Mononuclear cell (primary cell): ENCODE results near the gene SEH1L. TPM values are rescaled to one million over a fixed set of nuclear protein-coding genes. Genes with fewer than 3 reads are reported as not detected.
A peak's percentile ranks its signal among the peaks of the same experiment; 100 is the strongest.
"Not testable (repeated sequence)": the region's sequence is repeated elsewhere in the genome, so short reads cannot be mapped to it uniquely, and the experiment has no call there.

Experiments used
- H3K27me3 ChIP-seq: 2 replicates; pipeline ENCODE4 v1.6.0; 2011; ENCODE audit warnings: low read length, control low read depth; ENCODE audit not compliant: insufficient read depth
- H3K4me1 ChIP-seq: 2 replicates; pipeline ENCODE4 v1.5.1; 2011; ENCODE audit warnings: mild to moderate bottlenecking, low read length, control low read depth; ENCODE audit not compliant: insufficient read depth
- H3K4me3 ChIP-seq: 2 replicates; pipeline ENCODE4 v1.5.1; 2011; ENCODE audit warnings: mild to moderate bottlenecking, low read length, moderate library complexity
- H3K9me3 ChIP-seq: 2 replicates; pipeline ENCODE4 v1.5.1; 2011; ENCODE audit warnings: low read depth, mild to moderate bottlenecking, control low read depth, low read length
- total RNA-seq: library from RNA; depleted of rRNA; stranded (reverse); fragments of >200 nt; gene quantifications from one replicate; pipeline ENCODE4 v1.2.3, GENCODE V29; 2012

Gene SEH1L
- total RNA-seq, 1 donor: 17.1 TPM

- Histone ChIP-seq H3K4me3 (no peak overlapping the region), H3K27me3 (no peaks in the 10 kb centered on the region), H3K9me3 (no peaks in the 10 kb centered on the region), H3K4me1 (peaks cover 4% of the 10 kb centered on the region)
Observed at GRCh38 chr18:12968619-12969018, 20.8 kb downstream of the SEH1L start.

- Histone ChIP-seq H3K4me3 (no peak overlapping the region), H3K9me3 (no peaks in the 10 kb centered on the region), H3K4me1 (no peaks in the 10 kb centered on the region), H3K27me3 (no peaks in the 10 kb centered on the region)
Observed at GRCh38 chr18:12973562-12974213, 25.9 kb downstream of the SEH1L start.

DNA sequence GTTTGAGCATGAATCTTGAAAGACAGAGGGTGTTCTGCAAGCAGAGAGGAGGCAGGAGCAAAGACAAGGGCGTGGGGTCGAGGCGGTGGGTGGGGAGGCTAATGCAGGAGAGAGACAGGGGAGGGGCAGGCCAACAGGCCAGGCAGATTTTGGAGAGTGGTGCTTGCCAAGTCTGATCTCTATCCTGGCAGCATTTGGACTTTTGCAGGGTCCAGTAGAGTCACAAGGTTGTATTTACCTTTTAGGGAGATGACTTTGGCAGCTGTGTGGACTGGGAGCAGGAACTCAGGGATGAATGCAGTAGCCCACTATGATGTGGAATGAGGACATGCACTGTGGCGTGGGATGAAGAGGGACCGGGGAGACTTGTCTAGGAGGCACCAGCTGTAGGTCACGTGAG, 27.7 kb downstream of the SEH1L start:
- H3K4me3 ChIP-seq: no peak overlapping the region
- H3K27me3 ChIP-seq: no peaks in the 10 kb centered on the region
- no peaks in the 10 kb centered on the region for H3K4me1 ChIP-seq
- no peaks in the 10 kb centered on the region for H3K9me3 ChIP-seq

- H3K9me3 ChIP-seq: no peaks in the 10 kb centered on the region
- H3K27me3 ChIP-seq: no peaks in the 10 kb centered on the region
- H3K4me1 ChIP-seq: no peaks in the 10 kb centered on the region
- no peak overlapping the region for H3K4me3 ChIP-seq
Observed at GRCh38 chr18:12976305-12976704, 28.5 kb downstream of the SEH1L start.

DNA sequence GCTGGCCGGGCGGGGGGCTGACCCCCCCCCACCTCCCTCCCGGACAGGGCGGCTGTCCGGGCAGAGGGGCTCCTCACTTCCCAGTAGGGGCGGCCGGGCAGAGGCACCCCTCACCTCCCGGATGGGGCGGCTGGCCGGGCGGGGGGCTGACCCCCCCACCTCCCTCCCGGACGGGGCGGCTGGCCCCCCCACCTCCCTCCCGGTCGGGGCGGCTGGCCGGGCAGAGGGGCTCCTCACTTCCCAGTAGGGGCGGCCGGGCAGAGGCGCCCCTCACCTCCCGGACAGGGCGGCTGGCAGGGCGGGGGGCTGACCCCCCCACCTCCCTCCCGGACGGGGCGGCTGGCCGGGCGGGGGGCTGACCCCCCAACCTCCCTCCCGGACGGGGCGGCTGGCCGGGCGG, 32.3 kb downstream of the SEH1L start:
- not testable (repeated sequence) for H3K4me3 ChIP-seq, H3K4me1 ChIP-seq, H3K9me3 ChIP-seq, H3K27me3 ChIP-seq

DNA sequence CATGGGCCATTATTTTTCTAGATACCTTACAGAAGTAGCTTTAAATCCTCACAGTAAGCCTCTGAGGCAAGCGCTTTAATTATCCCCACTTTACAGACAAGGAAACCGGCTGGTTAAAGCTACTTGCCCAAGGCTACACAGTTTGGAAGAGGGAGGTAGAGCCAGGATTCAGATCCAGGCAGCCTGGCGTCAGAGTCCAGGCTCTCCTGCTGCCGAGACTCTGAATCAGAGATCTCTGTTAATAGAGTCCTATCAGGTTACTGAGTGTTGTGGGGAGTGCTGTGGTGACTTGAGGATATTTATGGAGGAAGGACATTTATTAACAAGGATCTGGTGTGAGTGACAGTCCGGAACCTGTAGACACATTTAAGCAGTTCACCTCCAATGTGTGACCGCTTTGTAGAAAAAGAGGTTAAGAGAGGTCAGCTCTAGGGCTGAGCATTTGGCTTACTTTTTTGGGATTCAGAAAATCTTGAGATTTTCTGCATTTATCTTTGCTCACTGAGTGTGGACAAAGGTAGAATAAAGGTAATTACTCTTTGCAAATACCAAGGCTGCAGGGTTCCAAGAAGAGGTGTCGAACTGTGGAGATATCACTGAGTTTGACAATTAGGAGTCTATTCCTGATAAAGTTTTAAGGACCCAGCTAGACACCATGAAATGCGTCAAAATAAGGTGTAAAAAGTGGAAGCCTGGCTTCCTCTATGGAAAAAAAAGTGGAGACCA, 41.7 kb downstream of the SEH1L start:
- Histone ChIP-seq H3K27me3 (no peaks in the 10 kb centered on the region), H3K4me3 (no peak overlapping the region), H3K9me3 (no peaks in the 10 kb centered on the region)

DNA sequence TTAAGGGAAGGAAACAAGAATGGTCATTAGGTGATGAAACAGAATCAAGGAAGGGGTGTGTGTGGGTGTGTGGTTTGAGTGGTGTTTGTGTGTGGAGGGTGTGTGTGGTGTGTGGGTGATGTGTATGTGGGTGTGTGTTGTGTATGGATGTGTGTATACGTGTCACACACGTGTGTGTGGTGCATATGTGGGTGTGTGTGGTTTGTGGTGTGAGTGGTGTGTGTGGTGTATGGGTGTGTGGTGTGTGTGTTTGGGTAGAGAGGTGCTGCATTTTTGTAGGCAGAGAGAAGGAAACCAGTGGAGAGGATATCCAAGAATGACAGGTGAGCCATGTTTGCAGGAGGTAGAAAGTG, 42.3 kb downstream of the SEH1L start:
- H3K27me3 ChIP-seq: no peaks in the 10 kb centered on the region
- H3K4me1 ChIP-seq: peaks cover 32% of the 10 kb centered on the region
- H3K4me3 ChIP-seq: no peak overlapping the region
- no peaks in the 10 kb centered on the region for H3K9me3 ChIP-seq

More for the DNA sequence above, 41.7 kb downstream of the SEH1L start:
- H3K4me1 ChIP-seq: peaks cover 32% of the 10 kb centered on the region

GRCh38 chr18:12990641-12990966, 42.8 kb downstream of the SEH1L start:
- Histone ChIP-seq H3K4me1 (peaks cover 32% of the 10 kb centered on the region), H3K27me3 (no peaks in the 10 kb centered on the region), H3K9me3 (no peaks in the 10 kb centered on the region), H3K4me3 (peak overlapping the region; percentile 95)

DNA sequence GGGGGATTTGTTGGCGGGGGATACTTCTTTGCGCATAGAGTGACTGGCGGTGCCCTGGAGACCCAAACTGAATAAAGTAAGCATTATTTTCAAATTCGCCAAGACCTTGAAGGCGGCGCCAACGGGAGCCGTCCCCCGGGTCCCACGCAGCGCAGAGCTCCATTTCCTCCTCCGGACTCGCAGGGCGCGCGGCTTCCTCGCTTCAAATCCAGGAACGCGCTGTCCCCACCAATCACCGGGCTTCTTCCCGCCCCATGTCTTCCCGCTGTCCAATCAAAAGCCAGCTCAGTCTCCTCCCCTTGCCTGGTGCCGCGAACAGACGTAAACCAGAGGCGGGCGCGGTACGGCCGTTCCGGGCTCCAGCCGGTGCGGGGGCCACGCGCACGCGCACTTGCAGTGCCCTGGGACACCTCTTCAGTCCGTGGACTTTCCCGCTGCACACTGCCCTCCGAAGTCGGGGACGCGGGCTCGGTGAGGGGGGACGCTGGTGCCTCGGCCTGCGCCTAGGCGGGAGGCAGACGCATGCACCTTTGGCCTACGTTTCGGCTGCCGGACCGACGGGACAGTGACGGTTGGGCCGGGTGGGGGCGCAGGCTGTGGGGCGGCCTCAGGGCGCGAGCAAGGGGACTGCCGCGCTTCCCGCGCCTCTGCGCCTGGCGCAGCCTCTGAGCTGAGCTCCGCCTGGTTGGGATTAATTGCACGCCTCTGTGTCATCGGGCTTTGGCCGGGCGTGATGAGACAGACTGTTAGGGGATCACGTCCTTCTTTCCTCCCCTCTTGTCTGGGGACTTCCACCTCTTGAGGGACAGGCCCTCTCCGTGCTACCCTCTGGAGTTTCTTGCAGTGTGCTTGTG, 43.4 kb downstream of the SEH1L start, which contains the start of gene CEP192:
TSS of gene CEP192 (plus strand) at position 396 of the 854 bp plus-strand sequence. CDS start 8,063 bp downstream, outside the sequence.
- peak within 1 kb of the TSS; percentile 95 for H3K4me3 ChIP-seq
- no peaks in the 10 kb centered on the region for H3K9me3 ChIP-seq
- H3K27me3 ChIP-seq: no peaks in the 10 kb centered on the region
- peaks cover 32% of the 10 kb centered on the region for H3K4me1 ChIP-seq

DNA sequence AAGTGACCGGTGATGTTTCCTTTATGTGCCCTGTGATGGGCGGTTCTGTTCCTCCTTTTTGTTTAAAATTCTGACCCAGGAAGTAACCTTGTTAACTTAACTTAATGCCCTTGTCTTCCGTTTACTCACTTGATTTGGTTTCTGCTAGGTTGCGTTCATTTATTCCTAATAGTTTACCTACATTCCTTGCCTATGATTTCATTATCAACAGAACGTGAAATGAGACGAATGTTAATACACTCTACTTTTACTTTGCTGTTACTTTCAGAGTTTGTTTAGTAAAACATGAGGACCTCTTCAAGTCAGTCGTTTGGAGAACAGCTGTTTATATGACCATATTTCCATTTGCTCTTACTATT, 44.0 kb downstream of the SEH1L start:
- Histone ChIP-seq H3K4me1 (peaks cover 32% of the 10 kb centered on the region), H3K27me3 (no peaks in the 10 kb centered on the region), H3K9me3 (no peaks in the 10 kb centered on the region), H3K4me3 (peak overlapping the region; percentile 95)

DNA sequence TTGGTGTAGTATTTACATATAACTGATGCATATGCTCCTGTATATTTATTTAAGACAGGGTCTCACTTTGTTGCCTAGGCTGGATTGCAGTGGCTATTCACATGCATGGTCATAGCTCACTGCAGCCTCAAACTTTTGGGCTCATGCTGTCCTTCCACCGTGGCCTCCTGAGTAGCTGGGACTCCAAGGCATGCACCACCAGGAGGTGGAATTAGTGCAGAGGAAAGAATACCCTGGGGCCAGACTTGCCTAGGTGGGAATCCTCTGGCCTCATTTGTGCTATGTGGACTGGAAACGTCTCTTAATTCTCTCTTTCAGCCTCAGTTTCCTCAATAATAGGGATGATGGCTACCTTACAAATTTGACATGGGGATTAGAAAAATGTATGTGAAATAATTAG, 45.6 kb downstream of the SEH1L start:
- no peak overlapping the region for H3K4me3 ChIP-seq
- H3K27me3 ChIP-seq: no peaks in the 10 kb centered on the region
- H3K4me1 ChIP-seq: peaks cover 32% of the 10 kb centered on the region
- no peaks in the 10 kb centered on the region for H3K9me3 ChIP-seq

DNA sequence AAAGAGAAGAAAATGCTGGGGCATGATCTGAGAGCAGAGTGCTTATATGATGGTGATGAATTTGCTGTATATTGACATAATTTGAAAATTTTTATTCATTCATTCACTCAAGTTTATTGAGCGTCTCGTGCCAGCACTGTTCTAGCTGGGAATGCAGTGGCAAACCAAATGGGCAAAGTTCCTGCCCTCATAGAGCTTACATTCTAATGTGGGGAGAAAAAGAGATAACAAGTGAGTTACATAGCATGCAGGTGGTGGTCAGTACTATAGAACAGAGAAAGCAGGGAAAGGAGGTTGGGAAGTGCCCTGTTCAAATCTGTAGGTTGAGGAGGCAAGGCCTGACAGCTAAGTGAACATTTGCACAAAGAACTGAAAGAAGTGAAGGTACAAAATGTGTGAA, 47.6 kb downstream of the SEH1L start:
- Histone ChIP-seq H3K27me3 (no peaks in the 10 kb centered on the region), H3K4me3 (no peak overlapping the region), H3K9me3 (no peaks in the 10 kb centered on the region), H3K4me1 (peaks cover 18% of the 10 kb centered on the region)

GRCh38 chr18:12995952-12996477, 48.2 kb downstream of the SEH1L start:
- peaks cover 15% of the 10 kb centered on the region for H3K4me1 ChIP-seq
- no peaks in the 10 kb centered on the region for H3K9me3 ChIP-seq
- no peaks in the 10 kb centered on the region for H3K27me3 ChIP-seq
- H3K4me3 ChIP-seq: no peak overlapping the region

DNA sequence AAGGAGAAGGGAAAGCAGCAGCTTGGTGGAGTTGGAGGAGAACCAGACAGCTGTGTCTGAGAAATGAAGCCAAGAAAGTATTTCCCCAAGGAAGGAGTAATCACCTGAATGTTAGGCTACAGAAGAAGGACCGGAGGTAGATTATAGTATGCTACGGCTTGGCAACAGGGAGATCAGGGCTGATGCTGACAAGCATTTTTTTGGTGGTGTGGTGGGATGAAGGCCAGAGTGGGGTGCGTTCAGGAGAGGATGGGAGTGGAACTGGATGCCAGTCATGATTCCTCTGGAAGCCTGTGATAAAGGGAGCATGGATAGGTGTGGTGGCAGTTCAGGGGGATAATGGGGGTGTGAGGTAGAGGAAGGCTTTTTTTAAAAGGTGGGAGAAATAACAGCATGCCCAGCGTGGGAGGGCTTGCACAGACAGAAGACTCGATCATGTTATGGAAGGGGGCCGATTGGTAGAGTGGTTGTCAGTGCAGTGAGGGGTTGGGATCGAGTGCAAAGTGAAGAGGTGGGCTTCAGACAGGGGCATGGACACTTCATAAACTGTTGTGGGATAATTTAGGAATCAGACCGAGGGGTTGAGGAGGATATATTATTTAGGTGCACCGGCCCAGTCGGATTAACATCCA, 49.0 kb downstream of the SEH1L start:
- Histone ChIP-seq H3K9me3 (no peaks in the 10 kb centered on the region), H3K4me1 (peaks cover 15% of the 10 kb centered on the region), H3K27me3 (no peaks in the 10 kb centered on the region), H3K4me3 (no peak overlapping the region)

DNA sequence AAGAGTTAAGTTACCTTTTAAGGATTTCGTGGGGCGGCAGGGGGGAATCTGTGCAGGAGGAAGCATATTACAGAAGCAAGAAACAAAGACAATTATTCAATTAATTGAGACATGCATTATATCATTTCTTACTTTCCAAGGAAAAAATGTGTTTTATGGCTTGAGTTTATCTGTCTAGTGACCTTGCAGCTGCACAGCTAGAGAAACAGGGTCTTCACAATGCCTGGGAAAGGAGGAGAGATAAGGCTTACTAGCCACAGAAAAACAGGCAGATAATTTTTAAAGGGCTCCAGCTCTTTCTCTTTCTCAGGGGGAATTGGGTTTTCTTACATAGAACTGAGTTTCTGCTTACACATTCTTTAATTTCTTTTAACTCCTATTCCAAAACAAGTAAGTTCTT, 49.5 kb downstream of the SEH1L start:
- H3K9me3 ChIP-seq, H3K27me3 ChIP-seq, H3K4me3 ChIP-seq: not testable (repeated sequence)
- H3K4me1 ChIP-seq: peaks cover 12% of the 10 kb centered on the region
